HCT116 (cell line): Measurements from ENCODE around the gene ACSS1. TPM values are rescaled to one million over a fixed set of nuclear protein-coding genes. Genes with fewer than 3 reads are reported as not detected.

Experiments
- ATAC-seq: fragments of 200-7000 bp; cut with Tn5 transposase; 2 replicates; pipeline ENCODE4 v1.9.1; 2020; ENCODE audit warnings: mild to moderate bottlenecking, moderate library complexity
- BruUV-seq: library from RNA; stranded (reverse); fragments of 400-500 nt; replicated peaks from 2 replicates; lab custom pipeline; 2021; lab: Mats Ljungman, UMichigan
- CTCF ChIA-PET: fragments of 300-600 bp; sonication (Branson Sonifier 250); formaldehyde crosslinking; loops from one replicate; lab custom pipeline; 2021; ENCODE audit warnings: antibody characterized with exemption; lab: Charles Lee
- POLR2A ChIA-PET: fragments of 300-600, 350-600 bp; sonication (Branson Sonifier 250); formaldehyde crosslinking; loops from one replicate; lab custom pipeline; 2021; ENCODE audit warnings: antibody characterized with exemption; lab: Charles Lee
- RAD21 ChIA-PET, 2 experiments: fragments of 300-600 bp; sonication (Branson Sonifier 250); formaldehyde crosslinking; loops; one replicate each; lab custom pipeline; 2023; ENCODE audit warnings: low total read pairs in 2 of 2; ENCODE audit not compliant: uncharacterized antibody in 2 of 2, unreplicated experiment in 2 of 2, low non-redundant PET in 1 of 2; lab: Charles Lee
- DNase-seq: peaks from one replicate; pipeline ENCODE4 v3.0.0-alpha.2; 2010; ENCODE audit warnings: low read depth, low spot score
- H2AFZ ChIP-seq: fragments of 200-600 bp; shearing (Covaris generic), sonication (generic); 2 replicates; pipeline ENCODE4 v1.6.1; 2017; ENCODE audit warnings: low read depth, mixed run types, mixed read lengths, antibody characterized with exemption, low read length; ENCODE audit not compliant: poor library complexity, severe bottlenecking
- H3K27ac ChIP-seq: 2 replicates; pipeline ENCODE4 v1.5.1; 2012; ENCODE audit warnings: low read depth, low read length
- H3K27me3 ChIP-seq: fragments of 200-600 bp; sonication (generic); 2 replicates; pipeline ENCODE4 v1.6.1; 2016; ENCODE audit warnings: mixed run types, low read length, mixed read lengths; ENCODE audit not compliant: insufficient read depth
- H3K36me3 ChIP-seq, 2 experiments: fragments of 200-500 bp in 1 of 2; fragments of 200-600 bp in 1 of 2; sonication (Bioruptor generic) in 1 of 2; sonication (generic) in 1 of 2; 2 replicates each; pipeline versions ENCODE4 v1.5.1 to v1.6.1; 2014 to 2016; ENCODE audit warnings: low read length in 2 of 2, inconsistent platforms in 1 of 2, mixed read lengths in 1 of 2, mixed run types in 1 of 2; ENCODE audit not compliant: insufficient read depth in 2 of 2, control insufficient read depth in 1 of 2
- H3K4me1 ChIP-seq, 2 experiments: fragments of 200-600 bp in 1 of 2; sonication (generic) in 1 of 2; 2 replicates each; pipeline versions ENCODE4 v1.5.1 to v1.6.1; 2012 to 2017; ENCODE audit warnings: low read length in 2 of 2, inconsistent platforms in 1 of 2, mild to moderate bottlenecking in 1 of 2, mixed read lengths in 1 of 2, mixed run types in 1 of 2, moderate library complexity in 1 of 2; ENCODE audit not compliant: insufficient read depth in 2 of 2, control insufficient read depth in 1 of 2
- H3K4me2 ChIP-seq: fragments of 200-600 bp; sonication (generic); 2 replicates; pipeline ENCODE4 v1.6.1; 2017; ENCODE audit warnings: mixed run types, low read length, mixed read lengths
- H3K4me3 ChIP-seq, 2 experiments: fragments of 200-600 bp in 1 of 2; sonication (generic) in 1 of 2; replicated peaks in 1 of 2; 2 replicates each; pipeline ENCODE4 v1.5.1; 2011 to 2016; ENCODE audit warnings: low read length in 2 of 2, control low read depth in 1 of 2, low read depth in 1 of 2, mild to moderate bottlenecking in 1 of 2, mixed read lengths in 1 of 2, mixed run types in 1 of 2
- H3K79me2 ChIP-seq: fragments of 200-600 bp; sonication (generic); 2 replicates; pipeline ENCODE4 v1.6.1; 2017; ENCODE audit warnings: mild to moderate bottlenecking, mixed run types, low read length, moderate library complexity, mixed read lengths; ENCODE audit not compliant: insufficient read depth
- H3K9ac ChIP-seq: fragments of 200-600 bp; sonication (generic); 2 replicates; pipeline ENCODE4 v1.6.1; 2016; ENCODE audit warnings: low read length, mixed read lengths
- H3K9me2 ChIP-seq: fragments of 200-600 bp; sonication (generic), shearing (Covaris generic); 2 replicates; pipeline ENCODE4 v1.6.1; 2017; ENCODE audit warnings: mixed run types, mild to moderate bottlenecking, moderate library complexity; ENCODE audit not compliant: insufficient read depth
- H3K9me3 ChIP-seq, 2 experiments: fragments of 200-500 bp in 1 of 2; fragments of 200-600 bp in 1 of 2; sonication (Bioruptor generic) in 1 of 2; sonication (generic) in 1 of 2; 2 replicates each; pipeline ENCODE4 v1.6.1; 2014 to 2017; ENCODE audit warnings: low read length in 2 of 2, mixed read lengths in 2 of 2, inconsistent platforms in 1 of 2, low read depth in 1 of 2, mild to moderate bottlenecking in 1 of 2, mixed run types in 1 of 2, moderate library complexity in 1 of 2; ENCODE audit not compliant: control insufficient read depth in 1 of 2, insufficient read depth in 1 of 2
- H4K20me1 ChIP-seq: fragments of 200-600 bp; sonication (generic), shearing (Covaris generic); 2 replicates; pipeline ENCODE4 v1.6.1; 2017; ENCODE audit warnings: mixed run types, mild to moderate bottlenecking, moderate library complexity; ENCODE audit not compliant: insufficient read depth
- CEBPB ChIP-seq: IDR thresholded peaks from 2 replicates; pipeline ENCODE4 v1.6.1; 2012; ENCODE audit warnings: low read depth
- EGR1 ChIP-seq: IDR thresholded peaks from 2 replicates; pipeline ENCODE4 v1.6.1; 2012; ENCODE audit warnings: low read depth
- JUND ChIP-seq: IDR thresholded peaks from 2 replicates; pipeline ENCODE4 v1.6.1; 2012
- POLR2AphosphoS5 ChIP-seq: IDR thresholded peaks from 2 replicates; pipeline ENCODE4 v1.6.1; 2011; ENCODE audit warnings: mild to moderate bottlenecking, low read depth, low read length, moderate library complexity
- RAD21 ChIP-seq: IDR thresholded peaks from 2 replicates; pipeline ENCODE4 v1.6.1; 2012; ENCODE audit warnings: low read depth, mild to moderate bottlenecking
- SIN3A ChIP-seq: IDR thresholded peaks from 2 replicates; pipeline ENCODE4 v1.6.1; 2012; ENCODE audit warnings: low read depth
- SP1 ChIP-seq: IDR thresholded peaks from 2 replicates; pipeline ENCODE4 v1.6.1; 2012; ENCODE audit warnings: low read depth
- TCF7L2 ChIP-seq: IDR thresholded peaks from 2 replicates; pipeline ENCODE4 v1.7.0; 2011; ENCODE audit warnings: borderline replicate concordance, inconsistent platforms; ENCODE audit not compliant: insufficient read depth, insufficient read length; ENCODE audit errors: extremely low read depth
- YY1 ChIP-seq: IDR thresholded peaks from 2 replicates; pipeline ENCODE4 v1.6.1; 2011; ENCODE audit warnings: low read length, low read depth, moderate library complexity, mild to moderate bottlenecking; ENCODE audit not compliant: insufficient replicate concordance; ENCODE audit errors: extremely low read depth
- intact Hi-C: fragments of 100-400 bp; cut with micrococcal nuclease; formaldehyde crosslinking; loops from 2 replicates; pipeline ENCODE4 v1.10.0; 2022
- total RNA-seq: library from RNA; stranded (reverse); gene quantifications from one replicate; pipeline ENCODE4 v1.2.1, GENCODE V29; 2021; ENCODE audit not compliant: unreplicated experiment
- TF ChIP-seq, protein P1 (sequence below): IDR thresholded peaks from 2 replicates; pipeline ENCODE4 v1.6.1; 2012
- TF ChIP-seq, protein P2 (sequence below): IDR thresholded peaks from 2 replicates; pipeline ENCODE4 v1.6.1; 2012
- TF ChIP-seq, protein P3 (sequence below): IDR thresholded peaks from 2 replicates; pipeline ENCODE4 v1.6.1; 2011; ENCODE audit warnings: mild to moderate bottlenecking, low read length, moderate library complexity; ENCODE audit not compliant: insufficient replicate concordance; ENCODE audit errors: extremely low read depth
- TF ChIP-seq, protein P4 (sequence below): IDR thresholded peaks from 2 replicates; pipeline ENCODE4 v1.6.1; 2012; ENCODE audit warnings: low read depth
- TF ChIP-seq, protein P5 (sequence below), 3 experiments: fragments of 200-600 bp in 1 of 3; sonication (generic) in 1 of 3; IDR thresholded peaks in 2 of 3; conservative IDR thresholded peaks in 1 of 3; 2 replicates each; pipeline ENCODE4 v1.5.1; 2012 to 2017; ENCODE audit warnings: low read depth in 2 of 3, low read length in 2 of 3, antibody characterized with exemption in 1 of 3, borderline replicate concordance in 1 of 3, control low read depth in 1 of 3, mild to moderate bottlenecking in 1 of 3, mixed read lengths in 1 of 3, mixed run types in 1 of 3, moderate library complexity in 1 of 3; ENCODE audit not compliant: insufficient read depth in 1 of 3

The ACSS1 gene
- total RNA-seq, 1 experiment from 2014 or later: 0.27 TPM

DNA sequence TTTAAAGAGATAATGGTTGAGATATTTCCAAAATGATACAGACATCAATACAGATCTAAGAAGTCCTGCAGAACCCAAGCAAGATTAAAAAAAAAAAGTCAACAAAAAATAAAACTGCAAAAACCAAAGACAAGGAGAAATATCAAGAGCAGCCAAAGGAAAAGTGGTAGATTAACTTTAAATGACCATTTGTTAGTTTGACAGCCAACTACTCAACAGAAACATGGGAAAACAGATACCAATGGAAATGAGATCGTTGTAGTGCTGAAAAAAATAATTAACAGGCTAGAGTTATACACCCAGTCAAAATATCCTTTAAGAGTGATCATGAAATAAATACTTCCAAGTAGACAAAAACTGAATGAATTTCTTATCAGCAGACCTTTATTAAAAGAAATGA is 54.9 kb downstream of the ACSS1 start:
- RAD21 ChIA-PET: no interaction called here
- H3K4me3 ChIP-seq: no peak overlapping the region
- POLR2A ChIA-PET: no interaction called here
- no peaks in the 10 kb centered on the region for H3K9me3 ChIP-seq
- H3K27ac ChIP-seq: no peak overlapping the region
- H3K36me3 ChIP-seq: no peaks in the 10 kb centered on the region
- peaks cover 0 to 7% of the 10 kb centered on the region in 2 experiments; a peak in 1 of 4 replicates for H3K4me1 ChIP-seq
- no peak for DNase-seq
- no peak overlapping the region for H2AFZ ChIP-seq
- no peak for ATAC-seq
- TF ChIP-seq CEBPB (no peak), EGR1 (no peak), YY1 (no peak), RAD21 (no peak), JUND (no peak), POLR2AphosphoS5 (no peak), SP1 (no peak), SIN3A (no peak), TCF7L2 (no peak)
- TF ChIP-seq, protein P1, sequence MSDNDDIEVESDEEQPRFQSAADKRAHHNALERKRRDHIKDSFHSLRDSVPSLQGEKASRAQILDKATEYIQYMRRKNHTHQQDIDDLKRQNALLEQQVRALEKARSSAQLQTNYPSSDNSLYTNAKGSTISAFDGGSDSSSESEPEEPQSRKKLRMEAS: no peak
- TF ChIP-seq, protein P2, sequence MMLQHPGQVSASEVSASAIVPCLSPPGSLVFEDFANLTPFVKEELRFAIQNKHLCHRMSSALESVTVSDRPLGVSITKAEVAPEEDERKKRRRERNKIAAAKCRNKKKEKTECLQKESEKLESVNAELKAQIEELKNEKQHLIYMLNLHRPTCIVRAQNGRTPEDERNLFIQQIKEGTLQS: no peak
- TF ChIP-seq, protein P3, sequence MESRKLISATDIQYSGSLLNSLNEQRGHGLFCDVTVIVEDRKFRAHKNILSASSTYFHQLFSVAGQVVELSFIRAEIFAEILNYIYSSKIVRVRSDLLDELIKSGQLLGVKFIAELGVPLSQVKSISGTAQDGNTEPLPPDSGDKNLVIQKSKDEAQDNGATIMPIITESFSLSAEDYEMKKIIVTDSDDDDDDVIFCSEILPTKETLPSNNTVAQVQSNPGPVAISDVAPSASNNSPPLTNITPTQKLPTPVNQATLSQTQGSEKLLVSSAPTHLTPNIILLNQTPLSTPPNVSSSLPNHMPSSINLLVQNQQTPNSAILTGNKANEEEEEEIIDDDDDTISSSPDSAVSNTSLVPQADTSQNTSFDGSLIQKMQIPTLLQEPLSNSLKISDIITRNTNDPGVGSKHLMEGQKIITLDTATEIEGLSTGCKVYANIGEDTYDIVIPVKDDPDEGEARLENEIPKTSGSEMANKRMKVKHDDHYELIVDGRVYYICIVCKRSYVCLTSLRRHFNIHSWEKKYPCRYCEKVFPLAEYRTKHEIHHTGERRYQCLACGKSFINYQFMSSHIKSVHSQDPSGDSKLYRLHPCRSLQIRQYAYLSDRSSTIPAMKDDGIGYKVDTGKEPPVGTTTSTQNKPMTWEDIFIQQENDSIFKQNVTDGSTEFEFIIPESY: no peak
- TF ChIP-seq, protein P4, sequence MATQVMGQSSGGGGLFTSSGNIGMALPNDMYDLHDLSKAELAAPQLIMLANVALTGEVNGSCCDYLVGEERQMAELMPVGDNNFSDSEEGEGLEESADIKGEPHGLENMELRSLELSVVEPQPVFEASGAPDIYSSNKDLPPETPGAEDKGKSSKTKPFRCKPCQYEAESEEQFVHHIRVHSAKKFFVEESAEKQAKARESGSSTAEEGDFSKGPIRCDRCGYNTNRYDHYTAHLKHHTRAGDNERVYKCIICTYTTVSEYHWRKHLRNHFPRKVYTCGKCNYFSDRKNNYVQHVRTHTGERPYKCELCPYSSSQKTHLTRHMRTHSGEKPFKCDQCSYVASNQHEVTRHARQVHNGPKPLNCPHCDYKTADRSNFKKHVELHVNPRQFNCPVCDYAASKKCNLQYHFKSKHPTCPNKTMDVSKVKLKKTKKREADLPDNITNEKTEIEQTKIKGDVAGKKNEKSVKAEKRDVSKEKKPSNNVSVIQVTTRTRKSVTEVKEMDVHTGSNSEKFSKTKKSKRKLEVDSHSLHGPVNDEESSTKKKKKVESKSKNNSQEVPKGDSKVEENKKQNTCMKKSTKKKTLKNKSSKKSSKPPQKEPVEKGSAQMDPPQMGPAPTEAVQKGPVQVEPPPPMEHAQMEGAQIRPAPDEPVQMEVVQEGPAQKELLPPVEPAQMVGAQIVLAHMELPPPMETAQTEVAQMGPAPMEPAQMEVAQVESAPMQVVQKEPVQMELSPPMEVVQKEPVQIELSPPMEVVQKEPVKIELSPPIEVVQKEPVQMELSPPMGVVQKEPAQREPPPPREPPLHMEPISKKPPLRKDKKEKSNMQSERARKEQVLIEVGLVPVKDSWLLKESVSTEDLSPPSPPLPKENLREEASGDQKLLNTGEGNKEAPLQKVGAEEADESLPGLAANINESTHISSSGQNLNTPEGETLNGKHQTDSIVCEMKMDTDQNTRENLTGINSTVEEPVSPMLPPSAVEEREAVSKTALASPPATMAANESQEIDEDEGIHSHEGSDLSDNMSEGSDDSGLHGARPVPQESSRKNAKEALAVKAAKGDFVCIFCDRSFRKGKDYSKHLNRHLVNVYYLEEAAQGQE: no peak
- TF ChIP-seq, protein P5, sequence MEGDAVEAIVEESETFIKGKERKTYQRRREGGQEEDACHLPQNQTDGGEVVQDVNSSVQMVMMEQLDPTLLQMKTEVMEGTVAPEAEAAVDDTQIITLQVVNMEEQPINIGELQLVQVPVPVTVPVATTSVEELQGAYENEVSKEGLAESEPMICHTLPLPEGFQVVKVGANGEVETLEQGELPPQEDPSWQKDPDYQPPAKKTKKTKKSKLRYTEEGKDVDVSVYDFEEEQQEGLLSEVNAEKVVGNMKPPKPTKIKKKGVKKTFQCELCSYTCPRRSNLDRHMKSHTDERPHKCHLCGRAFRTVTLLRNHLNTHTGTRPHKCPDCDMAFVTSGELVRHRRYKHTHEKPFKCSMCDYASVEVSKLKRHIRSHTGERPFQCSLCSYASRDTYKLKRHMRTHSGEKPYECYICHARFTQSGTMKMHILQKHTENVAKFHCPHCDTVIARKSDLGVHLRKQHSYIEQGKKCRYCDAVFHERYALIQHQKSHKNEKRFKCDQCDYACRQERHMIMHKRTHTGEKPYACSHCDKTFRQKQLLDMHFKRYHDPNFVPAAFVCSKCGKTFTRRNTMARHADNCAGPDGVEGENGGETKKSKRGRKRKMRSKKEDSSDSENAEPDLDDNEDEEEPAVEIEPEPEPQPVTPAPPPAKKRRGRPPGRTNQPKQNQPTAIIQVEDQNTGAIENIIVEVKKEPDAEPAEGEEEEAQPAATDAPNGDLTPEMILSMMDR (IDR thresholded peaks at IDR 0.05 in 2 of 3, conservative IDR thresholded peaks at IDR 0.05 in 1 of 3; ENCODE audit: borderline replicate concordance in 1 of 3, insufficient read depth in 1 of 3, low read depth in 2 of 3, low read length in 2 of 3): no peak
- H3K9ac ChIP-seq: no peak overlapping the region
- H3K4me2 ChIP-seq: no peak overlapping the region
- no TSS peak for BruUV-seq
- H3K9me2 ChIP-seq: no peaks in the 10 kb centered on the region
- H4K20me1 ChIP-seq: no peaks in the 10 kb centered on the region
- peaks cover 11% of the 10 kb centered on the region; the same call in 1 of the 2 replicates for H3K27me3 ChIP-seq
- CTCF ChIA-PET: no interaction called here
- intact Hi-C loops: no loop called here
- no peaks in the 10 kb centered on the region for H3K79me2 ChIP-seq
